Effector CD8-positive, alpha-beta T cell (primary cell): ENCODE data around the gene GJC2.

Experiments used
- DNase-seq: peaks from one replicate; lab custom pipeline; 2025; lab: John Stamatoyannopoulos, UW

The GJC2 gene

DNA sequence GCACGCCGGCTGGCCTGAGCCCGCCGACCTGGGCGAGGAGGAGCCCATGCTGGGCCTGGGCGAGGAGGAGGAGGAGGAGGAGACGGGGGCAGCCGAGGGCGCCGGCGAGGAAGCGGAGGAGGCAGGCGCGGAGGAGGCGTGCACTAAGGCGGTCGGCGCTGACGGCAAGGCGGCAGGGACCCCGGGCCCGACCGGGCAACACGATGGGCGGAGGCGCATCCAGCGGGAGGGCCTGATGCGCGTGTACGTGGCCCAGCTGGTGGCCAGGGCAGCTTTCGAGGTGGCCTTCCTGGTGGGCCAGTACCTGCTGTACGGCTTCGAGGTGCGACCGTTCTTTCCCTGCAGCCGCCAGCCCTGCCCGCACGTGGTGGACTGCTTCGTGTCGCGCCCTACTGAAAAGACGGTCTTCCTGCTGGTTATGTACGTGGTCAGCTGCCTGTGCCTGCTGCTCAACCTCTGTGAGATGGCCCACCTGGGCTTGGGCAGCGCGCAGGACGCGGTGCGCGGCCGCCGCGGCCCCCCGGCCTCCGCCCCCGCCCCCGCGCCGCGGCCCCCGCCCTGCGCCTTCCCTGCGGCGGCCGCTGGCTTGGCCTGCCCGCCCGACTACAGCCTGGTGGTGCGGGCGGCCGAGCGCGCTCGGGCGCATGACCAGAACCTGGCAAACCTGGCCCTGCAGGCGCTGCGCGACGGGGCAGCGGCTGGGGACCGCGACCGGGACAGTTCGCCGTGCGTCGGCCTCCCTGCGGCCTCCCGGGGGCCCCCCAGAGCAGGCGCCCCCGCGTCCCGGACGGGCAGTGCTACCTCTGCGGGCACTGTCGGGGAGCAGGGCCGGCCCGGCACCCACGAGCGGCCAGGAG lies 8.6 kb downstream of the GJC2 start:
- no peak for DNase-seq

DNA sequence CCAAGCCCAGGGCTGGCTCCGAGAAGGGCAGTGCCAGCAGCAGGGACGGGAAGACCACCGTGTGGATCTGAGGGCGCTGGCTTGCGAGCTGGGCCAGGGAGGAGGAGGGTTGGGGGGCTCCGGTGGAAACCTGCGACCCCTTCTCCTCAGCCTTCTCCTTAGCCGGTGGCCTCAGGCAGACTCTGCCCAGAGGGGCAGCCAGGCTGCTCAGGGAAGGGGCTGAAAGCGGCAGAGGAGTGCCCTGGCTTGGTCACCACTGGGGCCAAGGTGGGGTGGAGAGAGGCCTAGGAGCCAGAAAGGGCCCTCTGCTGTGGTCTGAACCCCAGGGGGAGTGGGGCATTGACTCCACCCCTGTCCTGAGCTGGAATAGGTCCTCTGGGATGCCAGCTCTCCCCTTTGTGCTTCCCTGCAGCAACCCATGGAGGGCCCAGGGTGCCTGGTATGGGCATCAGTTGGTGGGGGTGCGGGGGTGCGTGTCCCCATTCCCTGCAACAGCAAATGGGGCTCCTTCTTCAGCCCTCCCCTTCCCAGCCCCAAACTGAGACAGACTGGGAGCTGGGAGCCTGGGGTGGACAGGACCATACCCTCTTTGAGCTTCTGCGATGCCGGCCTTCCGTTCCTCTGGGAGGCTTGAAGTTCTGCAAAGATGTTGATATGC lies 9.4 kb downstream of the GJC2 start:
- no peak for DNase-seq

- no peak for DNase-seq
Observed at GRCh38 chr1:228160201-228160761, 10.6 kb downstream of the GJC2 start.

GRCh38 chr1:228161362-228161761 lies 11.6 kb downstream of the GJC2 start:
- no peak for DNase-seq

DNA sequence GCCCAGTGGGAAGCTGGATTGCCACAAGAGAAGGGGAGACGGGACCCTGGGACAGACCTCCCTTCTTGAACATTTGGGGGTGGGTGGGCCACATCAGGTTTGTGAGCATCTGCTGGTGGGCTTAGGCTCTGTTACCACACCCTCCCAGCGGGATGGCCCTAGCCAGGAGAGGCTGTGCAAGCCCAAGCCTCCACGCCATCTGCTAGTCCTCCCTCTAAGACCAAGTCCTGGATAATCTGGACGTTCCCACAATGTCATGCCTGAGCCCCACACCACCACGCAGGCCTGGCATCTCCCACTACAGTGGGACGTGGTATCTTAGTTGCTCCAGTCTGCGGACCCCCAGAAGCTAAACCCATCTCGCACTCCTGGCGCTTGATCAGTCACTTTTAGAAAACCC lies 12.1 kb downstream of the GJC2 start:
- DNase-seq, result no peak

DNA sequence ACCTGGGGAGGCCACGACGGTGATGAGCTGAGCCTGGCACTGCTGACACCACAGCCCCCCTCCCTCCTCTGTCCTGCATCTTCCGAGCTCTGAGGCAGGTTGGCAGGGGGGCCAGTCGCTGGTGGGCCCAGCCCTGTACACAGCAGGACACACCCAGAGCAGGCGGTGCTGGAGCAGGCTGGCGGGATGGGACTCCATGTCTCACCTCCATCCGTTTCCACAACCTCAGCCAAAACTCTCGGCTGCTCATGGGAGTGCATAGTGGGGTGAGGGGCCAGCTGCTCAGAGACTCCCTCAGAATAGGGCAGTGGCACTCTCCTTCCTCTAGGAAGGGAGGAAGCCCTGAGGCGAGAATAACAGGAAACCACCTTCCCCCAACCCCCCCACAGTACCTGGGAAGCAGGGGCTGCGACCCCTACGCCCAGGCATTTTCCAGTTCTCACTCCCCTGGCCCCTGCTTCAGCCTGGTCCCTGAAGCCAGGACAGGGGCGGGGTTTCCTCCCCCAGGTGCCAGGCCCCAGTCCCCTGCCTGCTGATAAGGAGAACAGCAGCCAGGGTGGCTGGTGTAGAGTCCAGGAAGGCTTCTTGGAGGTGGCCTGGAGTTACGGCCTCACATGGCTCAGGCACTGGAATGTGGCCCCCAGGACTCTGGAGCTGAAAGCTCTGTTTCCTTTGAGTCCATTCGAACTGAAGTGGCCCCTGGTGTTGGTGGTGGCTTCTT lies 12.7 kb downstream of the GJC2 start:
- DNase-seq, result no peak

GRCh38 chr1:228163007-228163753 lies 13.4 kb downstream of the GJC2 start:
- DNase-seq, result no peak

- no peak for DNase-seq
Observed at GRCh38 chr1:228163776-228164519, 14.2 kb downstream of the GJC2 start.

- no peak for DNase-seq
Observed at GRCh38 chr1:228164561-228165371, 15.0 kb downstream of the GJC2 start.

- peak; percentile 98 for DNase-seq
Observed at GRCh38 chr1:228165372-228166169, 15.8 kb downstream of the GJC2 start, which contains the start of gene IBA57. TSS of gene IBA57 (plus strand) at chr1:228165804. CDS start at chr1:228165817, 13 bp downstream.

GRCh38 chr1:228166170-228166936 lies 16.6 kb downstream of the GJC2 start:
- DNase-seq, result peak; percentile 48

GRCh38 chr1:228168563-228169270 lies 19.0 kb downstream of the GJC2 start:
- no peak for DNase-seq

GRCh38 chr1:228169345-228169744 lies 19.6 kb downstream of the GJC2 start:
- no peak for DNase-seq

DNA sequence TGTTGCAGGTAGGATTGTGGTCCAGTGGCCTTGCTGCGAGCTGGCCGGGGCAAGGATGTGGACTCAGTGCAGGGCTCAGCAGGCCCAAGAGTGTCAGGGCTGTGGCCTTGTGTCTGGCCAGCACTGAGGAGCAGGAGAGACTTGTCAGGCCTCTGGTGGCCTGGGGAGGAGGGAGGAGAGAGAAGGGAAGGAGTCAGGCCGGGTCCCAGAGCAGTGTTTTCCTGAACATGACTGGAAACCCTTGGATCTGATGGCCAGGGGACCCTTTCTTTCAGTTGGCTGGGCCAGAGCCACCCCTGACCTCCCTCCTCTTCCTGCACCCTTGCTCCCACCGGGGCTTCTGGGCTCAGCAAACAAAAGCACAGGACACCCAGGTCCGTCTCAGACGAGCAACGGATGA lies 20.9 kb downstream of the GJC2 start:
- DNase-seq, result no peak

DNA sequence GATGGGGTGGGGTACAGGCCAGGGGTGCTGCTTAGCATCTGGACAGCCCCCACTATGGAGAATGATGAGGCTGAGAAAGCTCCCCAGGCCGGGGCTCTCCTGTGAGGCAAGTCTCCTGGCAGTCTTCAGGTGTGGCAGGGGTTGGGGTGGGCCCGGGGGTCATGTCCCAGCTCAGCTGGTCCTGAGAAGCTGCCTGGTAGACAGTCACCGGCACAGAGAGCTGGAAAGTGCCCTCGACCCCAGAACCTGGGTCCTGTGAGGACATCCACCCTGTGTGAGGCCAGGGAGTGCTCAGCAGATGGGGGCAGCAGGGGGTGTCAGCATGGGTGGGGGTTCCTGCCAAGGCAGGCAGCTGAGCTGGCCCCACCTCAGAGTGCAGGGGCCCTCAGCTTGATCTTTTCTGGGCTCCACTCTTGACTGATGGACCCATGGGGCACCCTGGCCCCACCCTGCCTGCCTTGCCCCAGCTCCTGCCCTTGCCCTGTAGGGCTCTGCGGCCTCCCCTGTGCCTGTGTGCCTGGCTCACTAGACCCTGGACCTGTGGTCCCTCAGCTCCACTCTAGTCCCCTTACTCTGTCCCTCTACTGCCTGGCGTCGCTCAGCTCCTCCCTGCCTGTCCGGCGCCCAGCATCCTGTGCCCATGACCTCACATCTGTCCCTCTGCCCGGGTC lies 21.6 kb downstream of the GJC2 start:
- DNase-seq, result no peak

- no peak for DNase-seq
Observed at GRCh38 chr1:228172591-228173527, 23.1 kb downstream of the GJC2 start.
